Ovary (tissue), 9 donors: ENCODE measurements around the gene AKR7A2. TPM values are rescaled to one million over a fixed set of nuclear protein-coding genes. Genes with fewer than 3 reads are reported as not detected.

Source experiments
- DNase-seq, 5 donors: peaks; one replicate each; pipeline ENCODE4 v3.0.0-alpha.2; 2019 to 2020
- H3K27ac ChIP-seq, 2 donors: fragments of 200-600 bp; one replicate each; pipeline versions ENCODE4 v1.5.1 to v1.8.0; 2019 to 2022
- H3K27me3 ChIP-seq: fragments of 200-600 bp; one replicate; pipeline ENCODE4 v1.8.0; 2022
- H3K36me3 ChIP-seq: fragments of 200-600 bp; sonication (generic); one replicate; pipeline ENCODE4 v1.5.1; 2019
- H3K4me1 ChIP-seq: one replicate; pipeline ENCODE4 v1.8.1; 2013; ENCODE audit warnings: mild to moderate bottlenecking, moderate library complexity; ENCODE audit not compliant: insufficient read depth
- H3K4me3 ChIP-seq: fragments of 200-600 bp; sonication (generic); one replicate; pipeline ENCODE4 v1.5.1; 2017
- H3K9me3 ChIP-seq, 2 donors: fragments of 200-600 bp in 1 of 2; sonication (generic) in 1 of 2; one replicate each; pipeline versions ENCODE4 v1.5.1 to v1.8.1; 2013 to 2019; ENCODE audit warnings: mild to moderate bottlenecking in 1 of 2, moderate library complexity in 1 of 2
- CTCF ChIP-seq, 3 donors: fragments of 450-650 bp in 2 of 3; fragments of 200-600 bp in 1 of 3; IDR thresholded peaks; one replicate each; pipeline versions ENCODE4 v1.5.1 to v1.8.0; 2016 to 2022; ENCODE audit warnings: antibody characterized with exemption in 3 of 3, mild to moderate bottlenecking in 1 of 3
- EP300 ChIP-seq: sonication (generic); formaldehyde crosslinking; IDR thresholded peaks from one replicate; pipeline ENCODE4 v1.6.1; 2017; ENCODE audit warnings: antibody characterized with exemption
- POLR2A ChIP-seq: fragments of 450-650 bp; IDR thresholded peaks from one replicate; pipeline ENCODE4 v1.6.1; 2017; ENCODE audit warnings: antibody characterized with exemption, mild to moderate bottlenecking, moderate library complexity
- WGBS, 3 donors: extraction: QIAGEN DNeasy Blood & Tissue Kit in 1 of 3; methylation state at CpG; one replicate each; pipeline versions ENCODE4 v1.1.5 to v1.1.7; 2013 to 2017; 5-methylcytosine and 5-hydroxymethylcytosine counted together
- intact Hi-C, 4 donors: fragments of 100-400 bp; cut with DNase I; formaldehyde crosslinking; loops; one replicate each; pipeline versions ENCODE4 v1.11.0 to v1.15.1; 2022 to 2023
- polyA plus RNA-seq, 2 donors: library from polyadenylated mRNA; stranded (reverse); fragments of 200-250 nt in 1 of 2; fragments of 350-450 nt in 1 of 2; fragmentation: Illumina TruSeq in 1 of 2; extraction: RNeasy Lipid Tissue Mini Kit (QIAGEN cat#74804) in 1 of 2; gene quantifications; one replicate each; pipeline ENCODE4 v1.2.3, GENCODE V29; 2013 to 2014
- total RNA-seq, 7 donors: library from RNA; depleted of rRNA in 2 of 7; stranded (reverse); fragments of >200 nt in 2 of 7; fragmentation: NEBNext Ultra II Directional in 3 of 7; extraction: Animal tissue kit (Norgen Biotek cat#: 25700) in 3 of 7; gene quantifications; one replicate each; pipeline versions ENCODE4 v1.1.0 to v1.2.4, GENCODE V29; 2016 to 2023
- donor health status: DM: no; HTN: no; CAD: no; lungs with moderate emphysema.
- donor health status: DM: no; HTN: no; CAD: no.
- donor health status: Bipolar disorder and iron deficiency.
- donor health status: DM: yes; HTN: yes; CAD: no.
- donor health status: DM: no; HTN: no; CAD: no.
- donor health status: DM: yes; HTN: yes; CAD: no.

Gene AKR7A2
- total and polyA plus RNA-seq, 9 donors, result 37.9 to 83.6 (median 55.6) TPM

- Histone ChIP-seq H3K4me1 (peaks cover 14% of the 10 kb centered on the region), H3K27ac (peak overlapping the region; percentile 64 to 74), H3K27me3 (no peaks in the 10 kb centered on the region), H3K36me3 (no peaks in the 10 kb centered on the region), H3K9me3 (no peaks in the 10 kb centered on the region), H3K4me3 (peak overlapping the region; percentile 87)
- DNase-seq, result no peak
- intact Hi-C loops, result no loop called here
- no peak for TF ChIP-seq CTCF (IDR thresholded peaks at IDR 0.05)
- TF ChIP-seq POLR2A, result no peak
- WGBS, 3 donors, result 39 to 41% (median 40%) methylated on average over 20 of the region's 20 CpGs
These were observed 1.1 kb upstream of the AKR7A2 start for GRCh38 chr1:19312782-19313635.

- Histone ChIP-seq H3K27ac (peak overlapping the region; percentile 13 to 74), H3K4me3 (peak overlapping the region; percentile 87), H3K27me3 (no peaks in the 10 kb centered on the region), H3K4me1 (peaks cover 14% of the 10 kb centered on the region), H3K9me3 (no peaks in the 10 kb centered on the region), H3K36me3 (no peaks in the 10 kb centered on the region)
- TF ChIP-seq EP300 (no peak), POLR2A (no peak)
- WGBS, 3 donors, result 0% methylated on average over 29 of the region's 29 CpGs
- intact Hi-C loops, result no loop called here
- peak in 2 of 5 donors; percentile 41 to 56 for DNase-seq
These were observed 427 bp downstream of the AKR7A2 start for GRCh38 chr1:19311503-19311930.

GRCh38 chr1:19310720-19311502 lies 1.0 kb downstream of the AKR7A2 start:
- H3K27ac ChIP-seq, result peak overlapping the region in 1 of 2 donors; percentile 13
- peaks cover 14% of the 10 kb centered on the region for H3K4me1 ChIP-seq
- H3K36me3 ChIP-seq, result no peaks in the 10 kb centered on the region
- no peak for TF ChIP-seq POLR2A
- TF ChIP-seq CTCF (IDR thresholded peaks at IDR 0.05), result no peak
- TF ChIP-seq EP300, result no peak
- intact Hi-C loops, result no loop called here
- peak overlapping the region; percentile 87 for H3K4me3 ChIP-seq
- peak in 1 of 5 donors; percentile 33 for DNase-seq
- H3K27me3 ChIP-seq, result no peaks in the 10 kb centered on the region
- H3K9me3 ChIP-seq, result no peaks in the 10 kb centered on the region
- 28 to 38% (median 35%) methylated on average over 13 of the region's 13 CpGs for WGBS, 3 donors

GRCh38 chr1:19310061-19310460 lies 1.9 kb downstream of the AKR7A2 start:
- WGBS, 3 donors, result 84 to 89% (median 88%) methylated on average over 7 of the region's 7 CpGs
- no peak overlapping the region for H3K27ac ChIP-seq
- no peaks in the 10 kb centered on the region for H3K9me3 ChIP-seq
- DNase-seq, result no peak
- intact Hi-C loops, result no loop called here
- H3K4me1 ChIP-seq, result peaks cover 14% of the 10 kb centered on the region
- TF ChIP-seq EP300 (no peak), POLR2A (no peak), CTCF (IDR thresholded peaks at IDR 0.05) (no peak)
- no peak overlapping the region for H3K4me3 ChIP-seq
- no peaks in the 10 kb centered on the region for H3K27me3 ChIP-seq
- H3K36me3 ChIP-seq, result no peaks in the 10 kb centered on the region
